ENCODE data around the gene LRRC75B. TPM values are rescaled to one million over a fixed set of nuclear protein-coding genes. Genes with fewer than 3 reads are reported as not detected.

The LRRC75B gene
- total and polyA plus RNA-seq, 2 of the 13 experiments (the other 11 are each of a cell fraction or from before 2014, with no cell fraction given), result 11.8 to 34.8 TPM

DNA sequence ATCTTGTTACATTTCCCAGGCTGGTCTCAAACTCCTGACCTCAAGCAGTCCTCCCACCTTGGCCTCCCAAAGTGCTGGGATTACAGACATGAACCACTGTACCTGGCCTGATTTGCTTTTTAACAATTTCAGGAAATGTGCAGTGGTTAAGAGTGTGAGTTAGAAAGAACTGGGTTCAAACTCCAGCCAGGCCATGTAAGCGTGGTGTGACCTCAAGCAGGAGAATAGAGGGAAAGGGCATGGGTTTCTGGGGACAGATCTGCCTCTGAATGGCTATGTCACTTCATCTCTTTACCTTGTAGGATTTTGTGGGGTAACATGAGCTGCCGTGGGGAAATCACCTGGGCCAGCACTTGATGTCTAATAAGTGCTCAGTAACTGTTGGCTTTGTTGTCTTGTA lies 27.8 kb downstream of the LRRC75B start (continued):
- TF ChIP-seq TOPORS (CRISPR knock-in tag; IDR thresholded peaks at IDR 0.05), result no peak
- no peak for TF ChIP-seq NFYC (CRISPR knock-in tag; IDR thresholded peaks at IDR 0.05)

DNA sequence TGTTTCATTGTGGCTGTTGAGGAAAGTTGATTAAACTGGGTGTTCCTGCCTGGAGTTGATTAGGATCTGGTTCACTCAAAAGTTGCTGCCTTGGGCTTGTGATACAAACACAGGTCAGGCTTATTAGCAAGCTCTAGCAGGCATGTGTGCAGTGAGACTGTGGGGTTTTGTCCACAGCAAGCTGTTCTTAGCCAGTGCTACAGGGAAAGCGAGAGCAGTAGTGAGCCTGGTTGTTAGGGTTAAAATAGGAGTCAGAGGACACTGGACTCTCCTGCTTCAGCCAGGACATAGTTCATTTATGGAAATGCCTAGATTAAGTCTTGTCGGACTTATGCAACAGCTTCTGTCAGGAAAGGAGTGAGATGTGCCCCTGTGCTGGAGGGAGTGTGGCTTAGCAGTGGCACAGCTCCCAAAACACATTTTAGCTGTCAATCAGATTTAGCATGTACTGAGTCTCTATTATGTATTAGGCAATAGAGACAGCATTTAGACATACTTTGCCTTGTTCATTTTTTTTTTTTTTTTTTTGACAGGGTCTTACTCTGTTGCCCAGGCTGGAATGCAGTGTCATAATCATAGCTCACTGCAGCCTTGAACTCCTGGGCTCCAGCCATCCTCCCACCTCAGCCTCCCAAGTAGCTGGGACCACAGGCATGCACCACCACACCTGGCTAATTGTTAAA lies 28.4 kb downstream of the LRRC75B start:
- no peaks in the 10 kb centered on the region for H3K9me3 ChIP-seq (ENCODE audit: low read length)
- peak overlapping the region; percentile 64 for H3K4me2 ChIP-seq (ENCODE audit: low read depth, low read length)
- H3K27me3 ChIP-seq (ENCODE audit: control insufficient read depth in 1 of 2, insufficient read depth in 2 of 2, low read length in 2 of 2), result no peaks in the 10 kb centered on the region
- peak overlapping the region in 1 of 3 experiments; percentile 32; a peak in 1 of 6 replicates for H3K4me3 ChIP-seq (replicated peaks in 1 of 3; ENCODE audit: insufficient read depth in 1 of 3, low read depth in 2 of 3, low read length in 3 of 3)
- DNase-seq (ENCODE audit: low spot score) (peak; percentile 70), ATAC-seq (peak; percentile 92), FAIRE-seq (peak; percentile 83)
- peaks cover 82% of the 10 kb centered on the region for H3K79me2 ChIP-seq (ENCODE audit: insufficient read depth, low read length)
- H3K36me3 ChIP-seq (replicated peaks in 1 of 2; ENCODE audit: control insufficient read depth in 1 of 2, insufficient read depth in 2 of 2, low read length in 2 of 2), result peaks cover 30 to 61% of the 10 kb centered on the region in 2 experiments
- no peak overlapping the region for H2AFZ ChIP-seq (ENCODE audit: low read length)
- no TSS peak for BruUV-seq (replicated peaks)
- peaks cover 85% of the 10 kb centered on the region for H3K4me1 ChIP-seq (ENCODE audit: insufficient read depth, low read length)
- 40% methylated on average over 1 of the region's 2 CpGs for WGBS (ENCODE audit: low lambda C conversion rate)
- in situ Hi-C loops (cut with HindIII; ENCODE audit: extremely low pct_ligation_motif_present, low pct_unique_long_range_greater_than_20kb), result no loop called here
- H3K27ac ChIP-seq (ENCODE audit: extremely low read length, insufficient read depth, low read length), result peak overlapping the region; percentile 74
- ChIA-PET CTCF (ENCODE audit: low intra/inter-chr PET ratio, low total read pairs) (no interaction called here), POLR2A (interaction anchor here (0.7 to 4.1 kb wide), 8 partner anchors 9 to 58 kb away, joined by 3 to 43 read pairs (median 6); partner anchors contain the start of genes GUCD1, LRRC75B and SNRPD3)
- intact Hi-C loops (cut with micrococcal nuclease; ENCODE audit: unreplicated experiment), result loop anchor here (2.0 kb wide), 1 partner anchor 14 kb away; no protein-coding TSS in a partner anchor
- peaks cover 21% of the 10 kb centered on the region for H4K20me1 ChIP-seq (ENCODE audit: insufficient read depth, low read length)
- peak overlapping the region; percentile 39; the same call in 1 of the 2 replicates for H3K9ac ChIP-seq (ENCODE audit: insufficient read depth, low read depth, low read length)
- TF ChIP-seq DMAP1 (CRISPR knock-in tag; IDR thresholded peaks at IDR 0.05), result no peak
- 0 out of 2 replicates have a peak, but pooled peaks have one; percentile 58 for TF ChIP-seq KAT7 (CRISPR knock-in tag; IDR thresholded peaks at IDR 0.05; ENCODE audit: borderline replicate concordance)
- TF ChIP-seq SMAD1 (CRISPR knock-in tag; IDR thresholded peaks at IDR 0.05; ENCODE audit: borderline replicate concordance, low read depth), result no peak
- no peak for TF ChIP-seq SOX13 (IDR thresholded peaks at IDR 0.05)
- TF ChIP-seq SOX13 (CRISPR knock-in tag; conservative IDR thresholded peaks at IDR 0.05 in 1 of 2, IDR thresholded peaks at IDR 0.05 in 1 of 2), result peak in 1 of 2 experiments; percentile 30; a peak in 1 of 4 replicates
- peak; percentile 58 for TF ChIP-seq TEAD3 (CRISPR knock-in tag; optimal IDR thresholded peaks at IDR 0.05; ENCODE audit: borderline replicate concordance)
- TF ChIP-seq CBX5 (CRISPR knock-in tag; IDR thresholded peaks at IDR 0.05; ENCODE audit: borderline replicate concordance), result peak; percentile 32; the same call in 1 of the 2 replicates
- TF ChIP-seq KAT8 (CRISPR knock-in tag; IDR thresholded peaks at IDR 0.05), result 0 out of 2 replicates have a peak, but pooled peaks have one; percentile 33
- TF ChIP-seq, protein P1, sequence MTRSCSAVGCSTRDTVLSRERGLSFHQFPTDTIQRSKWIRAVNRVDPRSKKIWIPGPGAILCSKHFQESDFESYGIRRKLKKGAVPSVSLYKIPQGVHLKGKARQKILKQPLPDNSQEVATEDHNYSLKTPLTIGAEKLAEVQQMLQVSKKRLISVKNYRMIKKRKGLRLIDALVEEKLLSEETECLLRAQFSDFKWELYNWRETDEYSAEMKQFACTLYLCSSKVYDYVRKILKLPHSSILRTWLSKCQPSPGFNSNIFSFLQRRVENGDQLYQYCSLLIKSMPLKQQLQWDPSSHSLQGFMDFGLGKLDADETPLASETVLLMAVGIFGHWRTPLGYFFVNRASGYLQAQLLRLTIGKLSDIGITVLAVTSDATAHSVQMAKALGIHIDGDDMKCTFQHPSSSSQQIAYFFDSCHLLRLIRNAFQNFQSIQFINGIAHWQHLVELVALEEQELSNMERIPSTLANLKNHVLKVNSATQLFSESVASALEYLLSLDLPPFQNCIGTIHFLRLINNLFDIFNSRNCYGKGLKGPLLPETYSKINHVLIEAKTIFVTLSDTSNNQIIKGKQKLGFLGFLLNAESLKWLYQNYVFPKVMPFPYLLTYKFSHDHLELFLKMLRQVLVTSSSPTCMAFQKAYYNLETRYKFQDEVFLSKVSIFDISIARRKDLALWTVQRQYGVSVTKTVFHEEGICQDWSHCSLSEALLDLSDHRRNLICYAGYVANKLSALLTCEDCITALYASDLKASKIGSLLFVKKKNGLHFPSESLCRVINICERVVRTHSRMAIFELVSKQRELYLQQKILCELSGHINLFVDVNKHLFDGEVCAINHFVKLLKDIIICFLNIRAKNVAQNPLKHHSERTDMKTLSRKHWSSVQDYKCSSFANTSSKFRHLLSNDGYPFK (CRISPR knock-in tag; IDR thresholded peaks at IDR 0.05; ENCODE audit: borderline replicate concordance), result 0 out of 2 replicates have a peak, but pooled peaks have one; percentile 33
- TF ChIP-seq CREM (IDR thresholded peaks at IDR 0.05), result no peak
- TF ChIP-seq CREM (CRISPR knock-in tag; IDR thresholded peaks at IDR 0.05), result no peak
- TF ChIP-seq, protein P2, sequence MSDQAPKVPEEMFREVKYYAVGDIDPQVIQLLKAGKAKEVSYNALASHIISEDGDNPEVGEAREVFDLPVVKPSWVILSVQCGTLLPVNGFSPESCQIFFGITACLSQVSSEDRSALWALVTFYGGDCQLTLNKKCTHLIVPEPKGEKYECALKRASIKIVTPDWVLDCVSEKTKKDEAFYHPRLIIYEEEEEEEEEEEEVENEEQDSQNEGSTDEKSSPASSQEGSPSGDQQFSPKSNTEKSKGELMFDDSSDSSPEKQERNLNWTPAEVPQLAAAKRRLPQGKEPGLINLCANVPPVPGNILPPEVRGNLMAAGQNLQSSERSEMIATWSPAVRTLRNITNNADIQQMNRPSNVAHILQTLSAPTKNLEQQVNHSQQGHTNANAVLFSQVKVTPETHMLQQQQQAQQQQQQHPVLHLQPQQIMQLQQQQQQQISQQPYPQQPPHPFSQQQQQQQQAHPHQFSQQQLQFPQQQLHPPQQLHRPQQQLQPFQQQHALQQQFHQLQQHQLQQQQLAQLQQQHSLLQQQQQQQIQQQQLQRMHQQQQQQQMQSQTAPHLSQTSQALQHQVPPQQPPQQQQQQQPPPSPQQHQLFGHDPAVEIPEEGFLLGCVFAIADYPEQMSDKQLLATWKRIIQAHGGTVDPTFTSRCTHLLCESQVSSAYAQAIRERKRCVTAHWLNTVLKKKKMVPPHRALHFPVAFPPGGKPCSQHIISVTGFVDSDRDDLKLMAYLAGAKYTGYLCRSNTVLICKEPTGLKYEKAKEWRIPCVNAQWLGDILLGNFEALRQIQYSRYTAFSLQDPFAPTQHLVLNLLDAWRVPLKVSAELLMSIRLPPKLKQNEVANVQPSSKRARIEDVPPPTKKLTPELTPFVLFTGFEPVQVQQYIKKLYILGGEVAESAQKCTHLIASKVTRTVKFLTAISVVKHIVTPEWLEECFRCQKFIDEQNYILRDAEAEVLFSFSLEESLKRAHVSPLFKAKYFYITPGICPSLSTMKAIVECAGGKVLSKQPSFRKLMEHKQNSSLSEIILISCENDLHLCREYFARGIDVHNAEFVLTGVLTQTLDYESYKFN (CRISPR knock-in tag; conservative IDR thresholded peaks at IDR 0.05), result peak; percentile 47
- TF ChIP-seq, protein P3, sequence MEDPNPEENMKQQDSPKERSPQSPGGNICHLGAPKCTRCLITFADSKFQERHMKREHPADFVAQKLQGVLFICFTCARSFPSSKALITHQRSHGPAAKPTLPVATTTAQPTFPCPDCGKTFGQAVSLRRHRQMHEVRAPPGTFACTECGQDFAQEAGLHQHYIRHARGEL (CRISPR knock-in tag; IDR thresholded peaks at IDR 0.05), result no peak
- peak; percentile 74 for TF ChIP-seq ZNF263 (CRISPR knock-in tag; IDR thresholded peaks at IDR 0.05)
- peak; percentile 27; the same call in 1 of the 2 replicates for TF ChIP-seq PHF21A (CRISPR knock-in tag; IDR thresholded peaks at IDR 0.05)

Measured in HepG2 (cell line).